NCI-H2196 (cell line): ENCODE results near the gene SSH2.
"Not testable (repeated sequence)": the region's sequence is repeated elsewhere in the genome, so short reads cannot be mapped to it uniquely, and the experiment has no call there.

ENCODE experiments used
- DNase-seq: peaks from one replicate; lab custom pipeline; 2025; ENCODE audit not compliant: unreplicated experiment; lab: John Stamatoyannopoulos, UW

Gene SSH2, protein sequence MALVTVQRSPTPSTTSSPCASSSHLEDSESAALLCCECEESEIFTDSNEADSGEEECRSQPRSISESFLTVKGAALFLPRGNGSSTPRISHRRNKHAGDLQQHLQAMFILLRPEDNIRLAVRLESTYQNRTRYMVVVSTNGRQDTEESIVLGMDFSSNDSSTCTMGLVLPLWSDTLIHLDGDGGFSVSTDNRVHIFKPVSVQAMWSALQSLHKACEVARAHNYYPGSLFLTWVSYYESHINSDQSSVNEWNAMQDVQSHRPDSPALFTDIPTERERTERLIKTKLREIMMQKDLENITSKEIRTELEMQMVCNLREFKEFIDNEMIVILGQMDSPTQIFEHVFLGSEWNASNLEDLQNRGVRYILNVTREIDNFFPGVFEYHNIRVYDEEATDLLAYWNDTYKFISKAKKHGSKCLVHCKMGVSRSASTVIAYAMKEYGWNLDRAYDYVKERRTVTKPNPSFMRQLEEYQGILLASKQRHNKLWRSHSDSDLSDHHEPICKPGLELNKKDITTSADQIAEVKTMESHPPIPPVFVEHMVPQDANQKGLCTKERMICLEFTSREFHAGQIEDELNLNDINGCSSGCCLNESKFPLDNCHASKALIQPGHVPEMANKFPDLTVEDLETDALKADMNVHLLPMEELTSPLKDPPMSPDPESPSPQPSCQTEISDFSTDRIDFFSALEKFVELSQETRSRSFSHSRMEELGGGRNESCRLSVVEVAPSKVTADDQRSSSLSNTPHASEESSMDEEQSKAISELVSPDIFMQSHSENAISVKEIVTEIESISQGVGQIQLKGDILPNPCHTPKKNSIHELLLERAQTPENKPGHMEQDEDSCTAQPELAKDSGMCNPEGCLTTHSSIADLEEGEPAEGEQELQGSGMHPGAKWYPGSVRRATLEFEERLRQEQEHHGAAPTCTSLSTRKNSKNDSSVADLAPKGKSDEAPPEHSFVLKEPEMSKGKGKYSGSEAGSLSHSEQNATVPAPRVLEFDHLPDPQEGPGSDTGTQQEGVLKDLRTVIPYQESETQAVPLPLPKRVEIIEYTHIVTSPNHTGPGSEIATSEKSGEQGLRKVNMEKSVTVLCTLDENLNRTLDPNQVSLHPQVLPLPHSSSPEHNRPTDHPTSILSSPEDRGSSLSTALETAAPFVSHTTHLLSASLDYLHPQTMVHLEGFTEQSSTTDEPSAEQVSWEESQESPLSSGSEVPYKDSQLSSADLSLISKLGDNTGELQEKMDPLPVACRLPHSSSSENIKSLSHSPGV (N-terminal part only)

DNA sequence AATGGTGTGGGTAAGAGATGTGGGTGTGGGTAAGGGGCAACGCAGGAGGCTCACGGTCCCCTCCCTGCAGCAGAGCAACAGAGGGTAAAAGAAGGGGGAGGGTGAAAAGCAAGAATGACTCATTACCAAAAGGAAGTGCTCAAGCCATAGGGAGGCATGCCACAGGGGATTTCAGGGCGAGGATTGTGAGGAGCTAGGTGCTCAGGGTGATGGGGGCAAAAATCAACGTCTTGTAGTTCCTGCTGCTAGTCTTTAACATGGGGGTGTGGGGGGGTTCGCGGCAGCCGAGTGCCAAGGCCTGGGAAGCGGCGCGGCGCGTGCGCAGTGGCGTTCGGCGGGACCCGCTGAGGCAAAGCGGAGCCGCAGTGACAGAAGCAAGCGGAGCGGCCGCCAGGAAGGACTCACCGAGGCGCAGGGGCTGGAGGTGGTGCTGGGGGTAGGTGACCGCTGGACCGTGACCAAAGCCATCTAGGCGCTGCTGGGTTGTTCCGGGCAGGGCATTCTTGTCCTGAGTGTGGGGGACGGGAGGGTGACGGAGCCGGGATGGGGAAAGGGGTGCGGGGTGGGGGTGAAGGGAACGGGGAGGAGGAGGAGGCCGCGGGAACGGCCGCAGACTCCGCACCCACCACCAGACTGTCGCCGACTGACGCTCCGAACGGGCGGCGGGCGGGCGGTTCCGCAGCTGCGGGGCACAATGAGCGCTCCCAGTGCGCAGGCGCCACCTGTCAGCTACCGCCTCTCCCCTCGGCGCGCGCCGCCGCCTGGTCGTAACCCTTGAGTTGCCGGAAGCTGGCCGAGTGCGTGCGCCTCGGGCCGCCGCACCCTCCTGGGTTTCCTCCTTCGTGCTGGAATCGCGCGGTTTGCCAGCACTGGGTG, at the start of gene SSH2:
SSH2 (minus strand) TSS at position 696 of the 876 bp plus-strand sequence; CDS start at position 468, 228 bp downstream.
- peak; percentile 71 for DNase-seq

DNA sequence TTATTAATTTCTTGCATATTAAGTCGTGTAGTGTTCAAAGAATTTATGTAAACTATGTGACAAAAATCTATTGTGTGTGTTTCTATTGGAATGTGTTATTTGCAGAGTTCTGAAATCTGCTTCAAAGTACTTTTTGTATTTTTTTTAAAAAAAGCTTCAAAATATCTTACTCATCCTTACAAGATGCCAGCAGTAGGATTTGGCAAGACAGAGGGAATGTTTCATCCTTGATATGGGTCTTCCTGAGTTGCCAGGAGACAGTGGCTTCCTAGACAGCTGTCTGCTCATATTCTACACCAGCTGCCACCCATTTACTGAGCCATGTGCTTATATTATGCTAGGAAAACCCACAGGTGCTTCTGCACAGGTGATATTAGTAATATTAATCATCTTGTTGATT, 47.8 kb upstream of the SSH2 start:
- no peak for DNase-seq

DNA sequence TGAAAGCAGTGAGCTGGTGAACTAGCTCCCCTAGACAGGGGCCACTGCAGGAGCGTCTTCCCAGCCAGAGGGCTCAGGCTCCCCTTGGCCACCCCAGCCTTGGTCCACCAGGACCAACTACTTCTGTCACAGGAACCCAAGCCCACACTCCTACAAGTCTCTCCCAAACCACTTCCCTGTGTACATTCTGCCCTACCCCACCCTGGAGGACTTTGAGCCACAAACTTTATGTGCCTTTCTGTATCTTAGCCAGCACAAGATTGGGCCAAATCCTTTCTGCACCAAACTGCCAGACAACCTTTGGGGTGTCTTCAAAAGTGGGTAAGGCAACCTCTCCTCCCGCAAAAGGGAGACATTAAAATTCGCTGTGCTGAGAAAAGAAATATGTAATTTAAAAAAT, 43.0 kb upstream of the SSH2 start:
- DNase-seq = no peak

DNA sequence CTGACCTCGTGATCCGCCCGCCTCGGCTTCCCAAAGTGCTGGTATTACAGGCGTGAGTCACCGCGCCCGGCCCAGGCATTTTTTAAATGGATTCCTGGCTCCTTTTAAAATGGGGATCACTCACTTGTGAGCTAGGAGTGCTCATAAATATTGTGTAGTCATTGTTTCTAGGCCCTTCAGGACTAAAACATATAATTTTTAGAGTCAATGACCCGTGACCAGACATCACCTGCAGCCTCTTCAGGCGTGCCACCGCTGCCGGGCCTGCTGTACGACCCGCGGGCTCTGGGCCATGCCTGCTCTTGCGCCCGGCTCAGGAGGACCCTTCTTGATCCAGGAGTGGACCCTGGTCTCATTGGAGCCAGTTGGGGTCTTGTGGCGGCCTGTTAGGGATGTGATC, 42.2 kb upstream of the SSH2 start:
- DNase-seq = peak; percentile 2

DNA sequence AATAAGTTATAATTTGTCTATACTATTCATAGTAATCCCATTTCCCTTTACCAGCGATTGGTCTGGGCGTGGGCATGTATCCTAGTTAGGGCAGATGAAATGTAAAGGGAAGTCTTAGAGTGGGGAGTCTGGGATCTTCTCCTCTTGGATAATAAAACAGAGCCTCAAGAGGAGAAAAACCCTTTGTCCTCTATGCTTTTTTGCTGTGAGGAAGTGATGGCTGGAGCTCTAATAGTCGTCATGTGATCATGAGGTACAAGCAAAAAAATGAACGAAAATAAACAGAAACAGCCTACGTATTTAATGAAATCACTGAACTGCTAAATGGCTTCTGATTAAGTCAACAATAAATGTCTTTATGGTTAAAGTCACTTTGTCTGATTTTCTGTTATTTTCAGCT, 38.2 kb upstream of the SSH2 start:
- no peak for DNase-seq

DNA sequence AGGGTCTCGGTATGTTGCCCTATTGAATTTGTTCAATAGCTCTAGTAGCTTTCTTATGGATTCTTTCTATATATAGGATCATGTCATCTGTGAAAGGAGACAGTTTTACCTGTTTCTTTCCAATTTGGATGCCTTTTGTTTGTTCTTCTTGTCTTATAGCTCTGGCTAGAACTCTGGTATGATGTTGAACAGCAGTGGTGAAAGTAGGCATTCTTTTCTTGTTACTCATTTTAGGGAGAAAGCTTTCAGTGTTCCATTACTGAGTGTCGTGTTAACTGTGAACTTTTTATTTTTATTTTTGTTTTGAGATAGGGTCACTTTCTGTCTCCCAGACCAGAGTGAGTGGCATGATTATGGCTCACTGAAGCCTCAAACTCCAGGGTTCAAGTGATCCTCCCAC, 32.6 kb upstream of the SSH2 start:
- DNase-seq = no peak

DNA sequence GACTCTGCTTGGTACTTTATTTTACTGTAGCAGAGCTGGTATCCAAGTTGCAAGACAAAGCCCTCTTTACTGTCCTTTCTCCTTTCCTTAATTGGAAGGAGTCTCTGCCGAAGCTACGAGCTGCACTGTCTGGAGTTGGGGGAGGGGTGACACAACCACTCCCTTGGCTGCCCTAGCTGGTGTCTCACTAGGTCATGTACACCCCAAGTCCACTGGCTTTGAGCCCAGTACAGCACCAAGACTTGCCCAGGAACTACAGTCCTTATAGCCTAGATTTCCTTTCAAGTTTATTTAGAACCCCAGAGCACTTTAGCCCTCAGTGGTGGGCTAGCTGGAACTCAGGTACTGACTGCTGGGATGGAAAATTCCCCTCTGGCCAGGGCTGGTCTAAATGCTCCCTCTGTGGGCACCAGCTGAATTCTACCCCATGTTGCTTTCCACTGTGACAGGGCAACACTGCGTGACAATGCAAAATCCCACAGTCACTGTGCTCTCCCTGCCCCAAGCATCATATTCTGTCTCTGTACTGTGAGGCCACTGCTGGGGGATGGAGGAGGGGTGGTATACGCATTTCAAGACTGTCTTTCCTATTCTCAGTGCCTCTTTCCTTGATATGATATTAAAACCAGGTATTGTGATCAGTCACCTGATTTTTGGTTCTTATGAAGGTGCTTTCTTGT, 29.8 kb upstream of the SSH2 start:
- DNase-seq = no peak

DNA sequence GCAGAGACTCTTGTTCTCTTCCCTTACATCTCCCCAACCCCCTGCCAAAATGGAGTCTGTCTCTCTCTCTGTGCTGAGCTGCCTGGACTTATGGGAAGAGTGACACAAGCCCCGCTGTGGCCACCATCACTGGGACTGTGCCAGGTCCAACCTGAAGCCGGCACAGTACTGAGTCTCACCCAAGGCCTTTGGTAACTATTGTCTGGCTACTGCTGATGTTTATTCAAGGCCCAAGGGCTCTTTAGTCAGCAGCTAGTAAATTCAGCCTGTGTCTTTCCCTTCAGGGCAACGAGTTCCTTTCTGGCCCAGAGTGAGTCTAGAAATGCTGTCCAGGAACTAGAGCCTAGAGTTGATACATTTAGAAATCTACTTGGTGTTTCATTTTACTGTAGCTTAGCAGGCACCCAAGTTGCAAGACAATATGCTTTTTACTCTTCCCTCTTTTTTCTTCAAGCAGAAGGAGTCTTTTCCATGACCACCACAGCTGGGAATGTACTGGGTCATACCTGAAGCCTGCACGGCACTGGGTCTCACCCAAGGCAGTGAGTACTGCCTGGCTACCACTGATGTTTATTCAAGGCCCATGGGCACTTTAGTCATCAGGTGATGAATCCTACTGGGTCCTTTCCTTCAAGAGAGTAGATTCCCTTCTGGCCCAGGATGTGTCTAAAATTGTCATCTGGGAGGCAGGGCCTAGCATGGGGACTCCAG, 29.1 kb upstream of the SSH2 start:
- DNase-seq = no peak

DNA sequence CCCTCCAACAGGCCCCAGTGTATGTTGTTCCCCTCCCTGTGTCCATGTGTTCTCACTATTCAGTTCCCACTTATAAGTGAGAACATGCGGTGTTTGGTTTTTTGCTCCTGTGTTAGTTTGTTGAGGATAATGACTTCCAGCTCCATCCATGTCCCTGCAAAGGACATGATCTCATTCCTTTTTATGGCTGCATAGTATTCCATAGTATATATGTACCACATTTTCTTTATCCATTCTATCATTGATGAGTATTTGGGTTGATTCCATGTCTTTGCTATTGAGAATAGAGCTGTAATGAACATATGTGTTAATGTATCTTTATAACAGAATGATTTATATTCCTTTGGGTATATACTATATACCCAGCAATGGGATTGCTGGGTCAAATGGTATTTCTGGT, 27.5 kb upstream of the SSH2 start:
- DNase-seq = not testable (repeated sequence)

DNA sequence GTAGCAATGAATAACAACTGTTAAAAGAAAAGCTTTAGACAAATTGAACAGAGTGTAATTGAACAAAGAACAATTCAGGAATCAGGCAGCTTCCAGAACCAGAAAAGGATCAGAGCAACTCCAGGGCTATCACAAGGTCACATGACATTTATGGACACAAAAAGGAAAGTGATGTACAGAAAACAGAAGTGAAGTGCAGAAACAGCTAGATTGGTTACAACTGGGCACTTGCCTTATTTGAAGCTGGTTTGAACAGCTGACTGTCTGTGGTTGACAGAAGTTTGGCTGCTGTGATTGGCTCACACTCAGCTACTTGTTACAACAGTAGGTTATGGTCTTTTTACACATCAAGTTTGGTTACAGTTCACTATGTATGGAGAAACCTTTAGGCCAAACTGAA, 26.2 kb upstream of the SSH2 start:
- DNase-seq = no peak

DNA sequence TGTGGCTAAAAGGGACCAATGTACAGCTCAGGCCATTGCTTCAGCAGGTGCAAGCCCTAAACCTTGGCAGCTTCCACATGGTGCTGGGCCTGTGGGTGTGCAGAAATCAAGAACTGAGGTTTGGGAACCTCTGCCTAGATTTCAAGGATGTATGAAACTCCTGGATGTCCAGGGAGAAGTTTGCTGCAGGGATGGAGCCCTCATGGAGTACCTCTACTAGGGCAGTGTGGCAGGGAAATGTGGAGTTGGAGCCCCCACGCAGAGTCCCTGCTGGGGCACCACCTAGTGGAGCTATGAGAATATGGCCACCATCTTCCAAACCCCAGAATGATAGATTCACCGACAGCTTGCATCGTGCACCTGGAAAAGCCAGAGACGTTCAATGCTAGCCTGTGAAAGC, 24.4 kb upstream of the SSH2 start:
- DNase-seq = no peak

DNA sequence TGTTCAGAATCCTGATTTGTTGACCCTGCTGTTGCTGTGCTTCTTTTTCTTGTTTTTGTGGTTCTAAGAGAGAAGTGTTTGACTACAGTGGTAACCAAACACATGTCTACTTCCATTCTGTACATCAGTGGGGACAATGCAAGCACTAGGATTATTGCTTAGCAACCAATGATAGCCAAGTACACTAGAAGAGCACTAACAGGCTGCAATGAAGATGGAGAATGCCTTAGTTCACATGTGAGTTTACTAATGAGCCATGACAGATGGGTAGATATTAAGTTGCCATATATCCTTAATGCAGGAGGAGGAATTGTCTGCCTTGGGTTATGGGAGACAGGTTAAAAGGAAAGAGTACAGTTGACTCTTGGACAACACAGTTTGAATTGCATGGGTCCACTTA, 19.7 kb upstream of the SSH2 start:
- no peak for DNase-seq

DNA sequence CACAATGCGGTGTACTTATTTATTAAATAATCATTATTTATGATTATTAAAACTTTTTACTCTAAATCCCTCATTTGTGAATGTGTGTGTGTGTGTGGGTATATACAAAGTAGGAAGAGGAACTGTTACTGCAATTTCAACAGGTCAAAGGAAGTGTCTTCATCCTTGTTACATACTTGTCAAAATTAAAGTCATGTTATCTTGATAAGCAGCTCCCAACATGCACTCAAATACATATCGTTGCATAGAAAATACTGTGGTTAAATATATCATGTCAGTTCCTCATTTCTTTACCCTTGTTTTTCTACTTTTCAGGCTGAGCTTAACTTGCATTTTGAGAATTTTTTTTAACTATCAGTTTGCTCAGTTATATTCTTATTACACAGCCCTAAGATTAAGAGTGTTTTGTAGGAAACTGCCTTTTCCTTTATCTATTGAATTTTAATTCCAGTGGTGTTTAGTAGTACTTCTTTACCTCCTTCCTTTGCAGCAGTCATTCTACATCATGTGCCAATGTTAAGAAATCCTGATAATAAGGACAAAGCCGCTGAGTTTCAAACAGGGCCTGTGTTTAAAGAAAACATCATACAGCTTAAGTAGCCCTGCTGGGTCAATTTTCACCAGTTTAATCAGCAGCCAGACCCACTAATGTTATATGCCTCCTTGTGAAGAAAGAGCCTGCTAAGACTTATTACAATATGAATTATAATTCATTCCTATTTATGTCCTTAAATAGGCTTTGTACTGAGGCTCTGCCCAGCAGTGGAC, 18.6 kb upstream of the SSH2 start:
- DNase-seq = no peak

DNA sequence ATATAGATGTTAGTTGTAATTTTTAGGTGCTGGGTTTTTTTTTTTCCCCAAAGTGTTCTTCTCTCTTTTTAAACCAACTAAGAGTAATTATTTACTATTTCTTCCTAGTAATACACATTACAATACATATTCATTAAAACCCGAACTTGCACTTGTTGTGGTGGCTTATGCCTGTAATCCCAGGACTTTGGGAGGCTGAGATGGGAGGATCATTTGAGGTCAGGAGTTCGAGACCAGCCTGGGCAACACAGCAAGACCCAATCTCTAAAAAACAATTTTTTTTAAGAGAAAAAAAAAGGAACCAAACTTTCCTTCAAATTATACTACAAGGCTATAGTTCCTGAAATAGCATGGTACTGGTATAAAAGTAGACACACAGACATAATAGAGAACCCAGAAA, 15.3 kb upstream of the SSH2 start:
- no peak for DNase-seq

DNA sequence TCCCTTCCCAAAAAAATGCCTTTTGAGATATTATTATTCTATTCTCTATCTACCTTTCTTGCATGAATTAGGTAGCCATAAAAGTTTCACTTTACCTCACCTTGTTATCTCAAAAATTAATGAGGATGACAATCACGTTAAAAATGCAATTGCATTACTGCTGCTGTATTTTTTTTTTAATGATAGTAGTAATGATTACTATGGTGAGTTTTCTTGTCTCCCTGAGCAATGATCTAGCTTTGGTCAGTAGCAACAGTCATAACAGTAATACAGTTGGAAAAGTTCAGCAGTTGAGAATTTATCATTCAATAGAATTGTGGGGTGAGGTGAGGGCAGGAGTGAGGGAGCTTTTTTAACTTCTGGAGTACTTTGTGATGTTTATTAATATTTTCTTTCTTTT, 11.3 kb upstream of the SSH2 start, which contains the start of gene EFCAB5:
EFCAB5 (plus strand) TSS at position 301 of the 400 bp plus-strand sequence. CDS start 163 bp downstream, outside the sequence.
- no peak for DNase-seq

DNA sequence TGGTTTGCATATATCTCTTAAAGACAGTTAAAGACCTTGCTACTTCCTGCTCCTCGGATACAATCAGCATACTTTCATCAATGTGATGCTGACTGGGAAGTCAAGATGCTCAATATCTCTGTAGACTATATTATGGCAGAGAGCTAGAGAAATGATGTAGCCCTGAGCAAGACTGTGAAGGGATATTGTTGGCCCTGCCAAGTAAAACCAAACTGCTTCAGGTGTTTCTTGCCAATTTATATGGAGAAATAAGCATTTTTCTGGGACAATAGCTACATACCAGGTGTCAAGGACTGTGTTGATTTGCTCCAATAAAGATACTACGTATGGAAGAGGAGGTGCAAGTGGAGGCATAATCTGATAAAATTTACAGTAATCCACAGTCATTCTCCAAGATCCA, 6.7 kb upstream of the SSH2 start:
- DNase-seq = no peak

DNA sequence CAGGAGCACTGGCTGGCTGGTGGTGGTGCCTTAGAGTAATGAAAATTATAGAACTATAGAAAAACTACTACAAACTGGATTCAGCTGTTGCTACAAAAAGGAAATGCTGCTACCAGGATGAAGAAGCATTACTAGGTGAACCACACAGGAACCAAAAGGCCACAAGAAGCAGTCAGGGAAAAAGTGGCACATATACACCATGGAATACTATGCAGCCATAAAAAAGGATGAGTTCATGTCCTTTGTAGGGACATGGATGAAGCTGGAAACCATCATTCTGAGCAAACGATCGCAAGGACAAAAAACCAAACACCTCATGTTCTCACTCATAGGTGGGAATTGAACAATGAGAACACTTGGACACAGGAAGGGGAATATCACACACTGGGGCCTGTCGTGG, 5.9 kb upstream of the SSH2 start:
- DNase-seq = not testable (repeated sequence)

DNA sequence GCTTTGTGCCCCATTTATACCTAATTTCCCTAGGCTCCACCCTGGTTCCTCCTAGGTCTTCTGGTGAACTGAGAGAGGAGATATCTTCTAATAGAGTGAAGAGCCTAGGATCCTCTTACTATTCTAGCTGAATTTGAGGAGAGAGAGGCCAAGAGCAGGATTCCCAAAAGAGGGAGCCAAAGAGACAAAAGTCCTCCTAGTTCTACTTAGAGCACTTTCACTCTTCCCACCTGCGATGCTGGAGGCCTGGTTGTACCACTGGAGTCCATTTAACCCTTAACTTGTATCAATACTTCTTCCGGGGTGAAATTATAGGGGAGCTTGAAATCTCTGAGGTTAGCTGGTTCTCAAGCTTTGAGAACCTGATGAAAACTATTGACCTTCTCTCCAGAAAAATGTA, 3.4 kb upstream of the SSH2 start:
- peak; percentile 1 for DNase-seq
